ENCODE data around the gene SLC28A2.
"Not testable (repeated sequence)": the region's sequence is repeated elsewhere in the genome, so short reads cannot be mapped to it uniquely, and the experiment has no call there.

Gene SLC28A2

GRCh38 chr15:45262906-45263461 lies 10.9 kb downstream of the SLC28A2 start:
- DNase-seq: no peak

DNA sequence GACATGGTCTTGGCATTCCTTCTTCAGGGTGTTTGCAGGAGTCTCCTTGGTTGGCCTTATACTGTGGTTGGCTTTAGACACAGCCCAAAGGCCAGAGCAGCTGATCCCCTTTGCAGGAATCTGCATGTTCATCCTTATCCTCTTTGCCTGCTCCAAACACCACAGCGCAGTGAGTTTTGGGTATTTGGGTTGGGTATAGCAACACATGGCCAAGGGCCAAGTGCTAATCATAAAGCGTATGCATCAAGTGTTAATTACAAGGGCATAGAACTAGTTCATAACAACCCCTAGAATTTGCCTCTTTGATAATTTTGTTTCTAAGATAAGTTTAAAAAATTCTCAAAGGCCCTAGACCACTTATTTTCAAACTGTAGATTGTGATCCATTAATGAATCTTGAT lies 11.8 kb downstream of the SLC28A2 start:
- no peak for DNase-seq

DNA sequence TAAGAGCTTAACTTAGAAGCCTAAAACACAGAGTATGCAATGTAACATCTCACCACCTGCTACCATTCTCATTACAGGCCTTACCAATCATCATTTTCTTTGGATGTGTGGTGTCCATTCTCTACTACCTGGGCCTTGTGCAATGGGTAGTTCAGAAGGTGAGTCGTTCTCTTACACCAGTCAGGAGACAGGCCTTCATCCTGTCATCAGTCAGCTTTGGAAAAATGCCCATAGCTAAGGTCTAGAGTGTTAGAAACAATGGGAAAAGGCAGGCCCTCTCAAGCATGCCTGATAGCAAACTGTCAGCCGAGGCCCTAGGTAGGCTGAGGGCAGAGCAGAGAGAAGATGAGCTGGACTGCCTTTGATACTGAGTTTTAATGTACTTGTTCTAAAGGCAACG lies 13.5 kb downstream of the SLC28A2 start:
- DNase-seq: no peak

GRCh38 chr15:45268135-45268534 lies 16.1 kb downstream of the SLC28A2 start:
- DNase-seq: no peak

- no peak for DNase-seq
Observed at GRCh38 chr15:45274636-45275380, 22.8 kb downstream of the SLC28A2 start.

DNA sequence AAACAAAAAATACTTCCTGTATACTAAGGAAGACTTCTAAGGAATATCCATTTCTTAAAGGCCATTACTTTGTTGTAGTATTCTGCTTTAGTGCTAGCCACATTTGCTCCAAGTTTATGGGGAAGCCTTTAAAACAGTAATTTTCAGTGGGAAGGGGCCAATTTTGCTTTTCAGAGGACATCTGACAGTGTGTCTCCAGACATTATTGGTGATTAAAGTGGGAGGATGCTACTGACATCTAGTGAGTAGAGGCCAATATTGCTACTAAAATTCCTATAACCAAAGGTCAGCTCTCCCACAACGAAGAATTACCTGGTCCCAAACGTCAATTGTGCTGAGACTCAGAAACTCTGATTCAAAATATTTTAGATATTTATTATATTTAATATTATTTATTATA lies 24.8 kb downstream of the SLC28A2 start:
- no peak for DNase-seq

GRCh38 chr15:45279024-45279698 lies 27.1 kb downstream of the SLC28A2 start:
- peak; percentile 94 to 97 for DNase-seq

DNA sequence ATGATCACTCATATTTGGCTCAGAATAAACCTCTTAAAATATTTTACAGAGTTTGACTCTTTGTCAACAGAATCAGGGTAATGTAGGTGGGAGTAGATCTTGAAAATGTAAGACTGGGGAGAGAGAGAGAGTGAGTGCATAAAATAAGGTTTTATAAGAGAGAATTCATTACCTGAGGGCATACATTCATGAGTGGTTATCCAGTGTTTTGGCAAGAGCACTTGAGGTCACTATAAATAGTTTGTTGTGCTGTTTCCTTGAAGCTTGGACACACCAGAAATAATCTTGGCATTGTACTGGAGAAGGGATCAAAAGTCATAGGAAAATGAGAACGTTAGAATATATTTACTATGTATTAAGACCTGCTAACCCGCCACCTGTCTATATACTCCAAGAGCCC lies 33.4 kb downstream of the SLC28A2 start:
- DNase-seq: no peak

DNA sequence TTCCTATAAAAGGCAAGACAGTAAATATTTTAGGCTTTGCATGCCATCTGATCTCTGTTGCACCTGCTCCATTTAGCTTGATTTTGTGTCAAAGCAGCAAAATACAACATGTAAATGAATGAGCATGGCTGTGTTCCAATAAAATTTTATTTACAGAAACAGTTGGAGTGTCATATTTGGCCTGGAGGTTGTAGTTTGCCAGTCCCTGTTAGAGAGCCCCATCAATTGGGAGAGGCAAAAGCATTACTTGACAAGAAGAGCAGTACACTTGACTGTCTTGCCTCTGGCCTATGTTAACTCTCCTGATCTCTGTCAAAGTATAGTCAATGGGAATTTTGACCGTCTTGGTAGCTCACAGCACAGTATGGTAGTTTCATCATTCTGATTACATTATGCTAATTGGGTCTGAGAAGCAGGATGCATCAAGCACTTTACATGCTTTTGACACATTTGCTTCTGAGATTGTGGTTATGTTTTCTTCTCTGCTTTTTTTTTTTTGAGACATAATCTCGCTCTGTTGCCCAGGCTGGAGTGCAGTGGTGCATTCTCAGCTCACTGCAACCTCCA lies 35.4 kb downstream of the SLC28A2 start:
- no peak for DNase-seq

DNA sequence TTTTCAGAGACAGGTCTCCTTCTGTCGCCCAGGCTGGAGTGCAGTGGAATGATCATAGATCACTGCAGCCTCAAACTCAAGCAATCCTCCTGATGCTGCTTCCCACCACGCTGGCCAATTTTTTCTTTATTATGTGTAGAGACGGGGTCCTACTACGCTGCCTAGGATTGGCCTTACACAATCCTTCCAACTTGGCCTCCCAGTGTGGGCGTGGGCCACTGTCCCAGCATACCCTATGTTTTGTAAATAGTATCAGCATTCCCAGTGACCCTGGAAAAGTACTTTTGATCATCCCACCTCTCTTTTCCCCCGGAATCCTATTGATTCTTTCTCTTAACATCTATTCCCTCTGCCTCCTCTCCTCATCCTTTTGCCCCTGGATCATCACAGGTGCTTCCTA lies 36.9 kb downstream of the SLC28A2 start:
- no peak for DNase-seq

DNA sequence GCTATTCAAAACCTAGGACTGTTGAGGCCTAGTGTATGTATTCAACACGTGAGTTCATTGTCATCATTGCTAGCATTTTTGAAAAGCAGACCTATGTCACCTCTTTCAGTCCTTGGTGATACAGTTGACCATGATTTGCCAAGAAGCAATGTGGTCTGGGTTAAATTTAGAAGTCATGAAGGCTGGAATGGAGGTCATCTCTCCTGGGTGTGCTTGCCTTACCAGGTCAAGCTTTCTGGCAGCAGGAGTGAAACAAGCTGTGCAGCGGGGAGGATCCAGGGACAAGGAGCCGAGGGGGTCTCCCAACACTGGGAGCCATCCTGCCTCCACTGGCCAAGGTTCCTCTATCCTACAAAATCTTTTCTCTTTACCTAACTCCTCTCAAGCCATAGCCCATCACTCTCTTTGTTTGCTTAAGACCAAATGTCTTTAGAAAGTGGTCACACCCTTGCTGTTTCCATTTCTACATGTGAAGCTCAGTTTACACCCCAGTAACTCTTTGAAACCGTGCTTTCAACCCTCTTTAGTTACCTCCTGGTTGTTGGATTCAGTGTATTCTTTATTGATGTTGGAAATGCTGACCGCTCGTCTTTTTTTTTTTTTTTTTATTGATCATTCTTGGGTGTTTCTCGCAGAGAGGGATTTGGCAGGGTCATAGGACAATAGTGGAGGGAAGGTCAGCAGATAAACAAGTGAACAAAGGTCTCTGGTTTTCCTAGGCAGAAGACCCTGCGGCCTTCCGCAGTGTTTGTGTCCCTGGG lies 40.0 kb downstream of the SLC28A2 start:
- no peak for DNase-seq

DNA sequence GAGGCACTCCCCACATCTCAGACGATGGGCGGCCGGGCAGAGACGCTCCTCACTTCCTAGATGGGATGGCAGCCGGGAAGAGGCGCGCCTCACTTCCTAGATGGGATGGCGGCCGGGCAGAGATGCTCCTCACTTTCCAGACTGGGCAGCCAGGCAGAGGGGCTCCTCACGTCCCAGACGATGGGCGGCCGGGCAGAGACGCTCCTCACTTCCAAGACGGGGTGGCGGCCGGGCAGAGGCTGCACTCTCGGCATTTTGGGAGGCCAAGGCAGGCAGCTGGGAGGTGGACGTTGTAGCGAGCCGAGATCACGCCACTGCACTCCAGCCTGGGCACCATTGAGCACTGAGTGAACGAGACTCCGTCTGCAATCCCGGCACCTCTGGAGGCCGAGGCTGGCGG lies 41.3 kb downstream of the SLC28A2 start:
- DNase-seq: not testable (repeated sequence)

GRCh38 chr15:45298964-45299378 lies 46.9 kb downstream of the SLC28A2 start:
- not testable (repeated sequence) for DNase-seq

DNA sequence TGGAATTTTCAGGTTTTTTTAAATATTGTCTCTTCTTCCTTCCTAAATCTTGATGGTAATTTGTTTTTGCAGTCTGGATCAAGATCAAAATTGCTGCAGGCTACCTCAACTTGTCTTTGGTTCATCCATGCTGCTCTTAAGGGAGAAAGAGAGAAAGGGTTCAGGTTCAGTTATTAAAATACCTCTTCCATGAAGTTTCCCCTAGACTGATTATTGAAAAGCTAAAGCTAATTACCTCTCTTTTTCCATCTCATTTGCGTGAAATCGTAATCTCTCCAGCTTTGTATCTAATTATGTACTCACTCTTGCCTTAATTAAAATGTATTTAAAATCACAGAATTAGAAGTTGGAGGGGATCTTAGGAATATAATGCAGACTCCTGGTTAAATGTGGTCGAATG lies 52.7 kb downstream of the SLC28A2 start:
- no peak for DNase-seq

DNA sequence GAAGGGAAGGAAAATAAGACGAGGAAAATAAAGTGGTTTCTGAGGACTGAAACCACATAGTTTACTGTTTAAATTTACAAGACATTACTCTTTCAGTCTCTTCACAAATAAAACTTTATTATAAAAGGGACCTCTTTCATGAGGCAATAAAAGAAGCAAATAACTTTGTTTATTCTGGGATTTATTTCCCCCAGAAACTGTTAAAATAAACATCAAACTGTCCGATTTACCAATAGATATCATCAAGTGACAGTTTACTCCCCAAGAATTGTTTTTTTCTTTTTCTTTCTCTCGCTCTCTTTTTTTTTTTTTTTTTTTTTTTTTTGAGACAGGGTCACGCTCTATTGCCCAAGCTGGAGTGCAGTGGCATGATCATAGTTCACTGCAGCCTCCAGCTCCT lies 54.1 kb downstream of the SLC28A2 start:
- no peak for DNase-seq

GRCh38 chr15:45307230-45307924 lies 55.3 kb downstream of the SLC28A2 start:
- DNase-seq: no peak

DNA sequence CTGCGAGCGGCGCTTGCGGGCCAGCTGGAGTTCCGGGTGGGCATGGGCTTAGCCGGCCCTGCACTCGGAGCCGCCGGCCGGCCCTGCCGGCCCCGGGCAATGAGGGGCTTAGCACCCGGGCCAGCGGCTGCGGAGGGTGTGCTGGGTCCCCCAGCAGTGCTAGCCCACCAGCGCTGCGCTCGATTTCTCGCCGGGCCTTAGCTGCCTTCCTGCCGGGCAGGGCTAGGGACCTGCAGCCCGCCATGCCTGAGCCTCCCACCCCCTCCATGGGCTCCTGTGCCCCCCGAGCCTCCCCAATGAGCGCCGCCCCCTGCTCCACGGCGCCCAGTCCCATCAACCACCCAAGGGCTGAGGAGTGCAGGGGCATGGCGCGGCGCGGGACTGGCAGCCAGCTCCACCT lies 62.1 kb downstream of the SLC28A2 start:
- DNase-seq: not testable (repeated sequence)

GRCh38 chr15:45314960-45315359 lies 62.9 kb downstream of the SLC28A2 start:
- DNase-seq: no peak

- no peak for DNase-seq
Observed at GRCh38 chr15:45319472-45320214, 67.6 kb downstream of the SLC28A2 start.

DNA sequence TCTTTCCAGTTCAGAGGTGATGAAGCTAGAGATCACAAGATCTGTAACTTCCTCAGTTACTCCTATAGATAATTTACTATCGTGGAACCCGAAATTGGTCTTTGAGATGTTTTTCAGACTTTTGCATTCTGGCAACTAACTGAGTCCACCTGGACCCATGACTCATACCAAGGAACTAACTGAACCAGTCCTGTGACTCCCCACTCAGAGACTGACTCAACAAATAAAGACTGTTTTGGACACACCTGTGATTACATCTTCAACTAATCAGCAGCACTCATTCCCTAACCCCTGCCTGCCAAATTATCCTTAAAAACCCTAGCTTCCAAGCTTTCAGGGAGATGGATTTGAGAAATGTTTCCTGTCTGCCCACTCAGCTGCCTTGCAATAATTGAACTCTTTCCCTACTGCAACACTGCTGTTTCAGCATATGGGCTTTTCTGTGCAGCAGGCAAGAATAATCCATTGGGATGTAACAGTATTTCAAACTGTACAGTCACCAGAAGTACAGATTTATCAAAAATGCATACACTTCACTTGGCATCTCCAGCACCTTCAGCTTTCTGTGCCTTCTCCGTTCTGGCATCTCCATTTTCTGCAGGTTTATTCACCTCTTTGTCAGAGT lies 68.7 kb downstream of the SLC28A2 start:
- no peak for DNase-seq

GRCh38 chr15:45326280-45326679 lies 74.2 kb downstream of the SLC28A2 start:
- no peak for DNase-seq

Measured in activated CD4-positive, alpha-beta T cell treated with anti-CD3 and anti-CD28 coated beads for 4 hours (primary cell).